WTC11 (cell line): ENCODE data around the gene JAZF1. TPM values are rescaled to one million over a fixed set of nuclear protein-coding genes. Genes with fewer than 3 reads are reported as not detected.

ENCODE experiments used
- ATAC-seq: fragments of 200-7000 bp; cut with Tn5 transposase; 2 replicates; pipeline ENCODE4 v1.10.0; 2021; ENCODE audit warnings: mild to moderate bottlenecking, moderate library complexity
- CTCF ChIA-PET: fragments of 300-600 bp; sonication (Branson Sonifier 250); formaldehyde crosslinking; loops from one replicate; lab custom pipeline; 2021; ENCODE audit warnings: antibody characterized with exemption; lab: Charles Lee
- POLR2A ChIA-PET: fragments of 350-600 bp; sonication (Branson Sonifier 250); formaldehyde crosslinking; loops from one replicate; lab custom pipeline; 2021; ENCODE audit warnings: antibody characterized with exemption; lab: Charles Lee
- DNase-seq: peaks from one replicate; pipeline ENCODE4 v3.0.0; 2021; ENCODE audit warnings: low spot score
- H3K27ac Mint-ChIP-seq: 2 replicates; pipeline ENCODE4 v1.8.0; 2021; ENCODE audit warnings: mixed read lengths
- H3K27me3 Mint-ChIP-seq: 2 replicates; pipeline ENCODE4 v1.8.0; 2021; ENCODE audit warnings: low read depth, mild to moderate bottlenecking, moderate library complexity, mixed read lengths
- H3K36me3 Mint-ChIP-seq: 2 replicates; pipeline ENCODE4 v1.8.0; 2021; ENCODE audit warnings: mixed read lengths
- H3K4me1 Mint-ChIP-seq: 2 replicates; pipeline ENCODE4 v1.8.0; 2022; ENCODE audit warnings: mixed read lengths
- H3K4me3 Mint-ChIP-seq: 2 replicates; pipeline ENCODE4 v1.8.0; 2021; ENCODE audit warnings: mild to moderate bottlenecking, moderate library complexity, mixed read lengths
- H3K9me3 Mint-ChIP-seq: 2 replicates; pipeline ENCODE4 v1.8.0; 2021; ENCODE audit warnings: mixed read lengths
- ATF1 ChIP-seq: sonication (generic); formaldehyde crosslinking; IDR thresholded peaks from 2 replicates; pipeline ENCODE4 v1.8.1; 2023; ENCODE audit warnings: mild to moderate bottlenecking, moderate library complexity, missing genetic modification reagents
- ATF2 ChIP-seq: sonication (generic); formaldehyde crosslinking; IDR thresholded peaks from 2 replicates; pipeline ENCODE4 v1.8.1; 2022; ENCODE audit warnings: low read depth, missing genetic modification reagents, borderline replicate concordance
- ATF3 ChIP-seq: sonication (generic); formaldehyde crosslinking; conservative IDR thresholded peaks from 2 replicates; pipeline ENCODE4 v1.8.1; 2022; ENCODE audit warnings: mild to moderate bottlenecking, missing genetic modification reagents
- ATF6 ChIP-seq: sonication (generic); formaldehyde crosslinking; IDR thresholded peaks from 2 replicates; pipeline ENCODE4 v1.8.1; 2023; ENCODE audit warnings: mild to moderate bottlenecking, missing genetic modification reagents
- ESRRA ChIP-seq: sonication (generic); formaldehyde crosslinking; IDR thresholded peaks from 2 replicates; pipeline ENCODE4 v1.8.1; 2022; ENCODE audit warnings: mild to moderate bottlenecking, missing genetic modification reagents, borderline replicate concordance
- ETV6 ChIP-seq: sonication (generic); formaldehyde crosslinking; IDR thresholded peaks from 2 replicates; pipeline ENCODE4 v1.8.1; 2022; ENCODE audit warnings: mild to moderate bottlenecking, missing genetic modification reagents
- GABPB1 ChIP-seq: sonication (generic); formaldehyde crosslinking; IDR thresholded peaks from 2 replicates; pipeline ENCODE4 v1.8.1; 2023; ENCODE audit warnings: mild to moderate bottlenecking, missing genetic modification reagents
- IRF1 ChIP-seq: sonication (generic); formaldehyde crosslinking; IDR thresholded peaks from 2 replicates; pipeline ENCODE4 v1.8.0; 2023; ENCODE audit warnings: missing genetic modification reagents
- IRF2 ChIP-seq: sonication (generic); formaldehyde crosslinking; IDR thresholded peaks from 2 replicates; pipeline ENCODE4 v1.8.0; 2022; ENCODE audit warnings: low read depth, missing genetic modification reagents, borderline replicate concordance
- JUN ChIP-seq: sonication (generic); formaldehyde crosslinking; IDR thresholded peaks from 2 replicates; pipeline ENCODE4 v1.8.0; 2023; ENCODE audit warnings: mild to moderate bottlenecking, missing genetic modification reagents
- KAT7 ChIP-seq: sonication (generic); formaldehyde crosslinking; IDR thresholded peaks from 2 replicates; pipeline ENCODE4 v1.8.1; 2023; ENCODE audit warnings: missing genetic modification reagents, mild to moderate bottlenecking, borderline replicate concordance
- MYBL2 ChIP-seq: sonication (generic); formaldehyde crosslinking; IDR thresholded peaks from 2 replicates; pipeline ENCODE4 v1.8.1; 2023; ENCODE audit warnings: mild to moderate bottlenecking, moderate library complexity, missing genetic modification reagents
- NFATC4 ChIP-seq: fragments of 250-450 bp; sonication (Bioruptor Pico); IDR thresholded peaks from 2 replicates; pipeline ENCODE4 v1.9.0; 2021; ENCODE audit warnings: mild to moderate bottlenecking
- NR1H2 ChIP-seq: sonication (generic); formaldehyde crosslinking; IDR thresholded peaks from 2 replicates; pipeline ENCODE4 v1.9.0; 2021; ENCODE audit warnings: mild to moderate bottlenecking, moderate library complexity, missing genetic modification reagents
- PREB ChIP-seq: sonication (generic); formaldehyde crosslinking; IDR thresholded peaks from 2 replicates; pipeline ENCODE4 v1.8.1; 2022; ENCODE audit warnings: mild to moderate bottlenecking, missing genetic modification reagents, moderate library complexity, borderline replicate concordance
- PRRX2 ChIP-seq: fragments of 250-450 bp; sonication (Bioruptor Pico); IDR thresholded peaks from 2 replicates; pipeline ENCODE4 v1.8.0; 2021; ENCODE audit warnings: mild to moderate bottlenecking
- RELA ChIP-seq: sonication (generic); formaldehyde crosslinking; IDR thresholded peaks from 2 replicates; pipeline ENCODE4 v1.8.1; 2022; ENCODE audit warnings: missing genetic modification reagents, mild to moderate bottlenecking, borderline replicate concordance
- RORB ChIP-seq: fragments of 250-450 bp; sonication (Bioruptor Pico); IDR thresholded peaks from 2 replicates; pipeline ENCODE4 v1.9.0; 2021; ENCODE audit warnings: mild to moderate bottlenecking
- SMAD4 ChIP-seq: sonication (generic); formaldehyde crosslinking; IDR thresholded peaks from 2 replicates; pipeline ENCODE4 v1.8.0; 2022; ENCODE audit warnings: mild to moderate bottlenecking, missing genetic modification reagents
- SOX15 ChIP-seq: fragments of 250-450 bp; sonication (Bioruptor Pico); IDR thresholded peaks from 2 replicates; pipeline ENCODE4 v1.9.0; 2021; ENCODE audit warnings: mild to moderate bottlenecking
- SP1 ChIP-seq: sonication (generic); formaldehyde crosslinking; conservative IDR thresholded peaks from 2 replicates; pipeline ENCODE4 v1.8.1; 2022; ENCODE audit warnings: missing genetic modification reagents
- TCF7 ChIP-seq: sonication (generic); formaldehyde crosslinking; IDR thresholded peaks from 2 replicates; pipeline ENCODE4 v1.8.0; 2022; ENCODE audit warnings: mild to moderate bottlenecking, low read depth, missing genetic modification reagents, moderate library complexity
- TP53 ChIP-seq: sonication (generic); formaldehyde crosslinking; IDR thresholded peaks from 2 replicates; pipeline ENCODE4 v1.8.1; 2023; ENCODE audit warnings: mild to moderate bottlenecking, missing genetic modification reagents
- ZMAT4 ChIP-seq: fragments of 250-450 bp; sonication (Bioruptor Pico); IDR thresholded peaks from 2 replicates; pipeline ENCODE4 v1.9.0; 2021; ENCODE audit warnings: mild to moderate bottlenecking
- ZNF219 ChIP-seq: sonication (generic); formaldehyde crosslinking; IDR thresholded peaks from 2 replicates; pipeline ENCODE4 v1.8.0; 2023; ENCODE audit warnings: missing genetic modification reagents, mild to moderate bottlenecking, borderline replicate concordance
- ZNF281 ChIP-seq: sonication (generic); formaldehyde crosslinking; IDR thresholded peaks from 2 replicates; pipeline ENCODE4 v1.8.0; 2023; ENCODE audit warnings: mild to moderate bottlenecking, missing genetic modification reagents
- ZNF317 ChIP-seq: sonication (generic); formaldehyde crosslinking; IDR thresholded peaks from 2 replicates; pipeline ENCODE4 v1.8.1; 2023; ENCODE audit warnings: low read depth, mild to moderate bottlenecking, moderate library complexity, missing genetic modification reagents, borderline replicate concordance
- ZNF396 ChIP-seq: fragments of 250-450 bp; sonication (Bioruptor Pico); IDR thresholded peaks from 2 replicates; pipeline ENCODE4 v1.8.0; 2021; ENCODE audit warnings: mild to moderate bottlenecking, moderate library complexity, borderline replicate concordance
- ZNF671 ChIP-seq: fragments of 250-450 bp; sonication (Bioruptor Pico); IDR thresholded peaks from 2 replicates; pipeline ENCODE4 v1.8.0; 2021; ENCODE audit warnings: mild to moderate bottlenecking
- total RNA-seq: library from RNA; stranded (reverse); gene quantifications from 3 replicates; pipeline ENCODE4 v1.2.3, GENCODE V29; 2021

JAZF1 gene
- total RNA-seq, 1 experiment from 2014 or later: 19.0 TPM

GRCh38 chr7:27992097-27992496 is 188.5 kb downstream of the JAZF1 start:
- POLR2A ChIA-PET: no interaction called here
- CTCF ChIA-PET: no interaction called here
- Mint-ChIP-seq H3K27me3 (no peaks in the 10 kb centered on the region), H3K4me3 (no peak overlapping the region), H3K4me1 (peaks cover 12% of the 10 kb centered on the region), H3K27ac (no peak overlapping the region), H3K9me3 (peaks cover 19% of the 10 kb centered on the region), H3K36me3 (peaks cover 34% of the 10 kb centered on the region)
- DNase-seq (no peak), ATAC-seq (no peak)
- no peak for TF ChIP-seq MYBL2 (CRISPR knock-in tag)
- TF ChIP-seq SP1: no peak
- no peak for TF ChIP-seq JUN (CRISPR knock-in tag)
- no peak for TF ChIP-seq TP53 (CRISPR knock-in tag)
- no peak for TF ChIP-seq GABPB1 (CRISPR knock-in tag)
- TF ChIP-seq ZMAT4: no peak
- TF ChIP-seq NR1H2 (CRISPR knock-in tag): no peak
- TF ChIP-seq ZNF317 (CRISPR knock-in tag): no peak
- no peak for TF ChIP-seq KAT7 (CRISPR knock-in tag)
- TF ChIP-seq NFATC4 (CRISPR knock-in tag): no peak
- no peak for TF ChIP-seq ZNF219
- TF ChIP-seq ATF1 (CRISPR knock-in tag): no peak
- TF ChIP-seq IRF1 (CRISPR knock-in tag): no peak
- TF ChIP-seq ZNF671 (CRISPR knock-in tag): no peak
- no peak for TF ChIP-seq IRF2
- no peak for TF ChIP-seq PREB
- TF ChIP-seq ZNF396 (CRISPR knock-in tag): no peak
- TF ChIP-seq PRRX2: no peak
- TF ChIP-seq RORB (CRISPR knock-in tag): no peak
- TF ChIP-seq TCF7 (CRISPR knock-in tag): no peak

- H3K4me3 Mint-ChIP-seq: no peak overlapping the region
- no peak for ATAC-seq
- ChIA-PET CTCF (no interaction called here), POLR2A (no interaction called here)
- H3K36me3 Mint-ChIP-seq: peaks cover 39% of the 10 kb centered on the region
- DNase-seq: no peak
- peaks cover 12% of the 10 kb centered on the region for H3K4me1 Mint-ChIP-seq
- H3K27me3 Mint-ChIP-seq: no peaks in the 10 kb centered on the region
- TF ChIP-seq ATF3 (CRISPR knock-in tag) (no peak), SMAD4 (CRISPR knock-in tag) (no peak), ATF6 (CRISPR knock-in tag) (no peak), ZNF396 (CRISPR knock-in tag) (no peak), RELA (CRISPR knock-in tag) (no peak), NR1H2 (CRISPR knock-in tag) (no peak), ETV6 (CRISPR knock-in tag) (no peak), SOX15 (no peak), ATF2 (no peak), IRF2 (no peak), ZNF281 (CRISPR knock-in tag) (no peak), ESRRA (CRISPR knock-in tag) (no peak)
- peaks cover 19% of the 10 kb centered on the region for H3K9me3 Mint-ChIP-seq
- H3K27ac Mint-ChIP-seq: no peak overlapping the region
These were observed 189.5 kb downstream of the JAZF1 start for GRCh38 chr7:27991006-27991528.
